SIG-M5 (cell line): ENCODE results near the gene COX8C.
A peak's percentile ranks its signal among the peaks of the same experiment; 100 is the strongest.
"Not testable (repeated sequence)": the region's sequence is repeated elsewhere in the genome, so short reads cannot be mapped to it uniquely, and the experiment has no call there.

Source experiments
- DNase-seq: peaks from one replicate; lab custom pipeline; 2025; lab: John Stamatoyannopoulos, UW

Gene COX8C

DNA sequence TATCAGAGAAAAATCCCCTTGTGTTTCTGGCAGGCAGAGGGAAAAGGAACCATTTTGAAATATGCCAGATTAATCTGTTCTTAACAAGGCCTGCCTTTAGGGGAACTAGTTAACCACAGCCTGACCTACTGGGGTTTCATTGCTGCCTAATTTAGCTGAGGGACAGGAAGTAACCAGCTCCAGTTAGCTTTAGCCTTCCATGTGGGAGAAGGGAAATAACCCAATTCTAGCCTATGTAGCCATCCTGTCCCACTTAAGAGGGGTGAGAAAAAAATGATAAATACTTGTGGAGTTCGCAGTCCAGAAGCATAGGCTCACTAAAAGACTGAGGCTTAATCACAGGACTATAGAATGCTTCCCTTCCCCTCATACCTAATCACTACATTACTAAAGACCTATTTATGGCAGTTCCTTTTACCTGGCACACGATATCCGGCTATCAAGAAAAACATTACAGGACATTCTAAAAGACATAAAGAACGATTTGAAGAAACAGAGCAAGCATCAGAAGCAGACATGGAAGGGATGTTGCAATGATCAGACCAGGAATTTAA is 22.8 kb downstream of the COX8C start:
- DNase-seq, result peak; percentile 45

GRCh38 chr14:93375673-93376156 is 28.7 kb downstream of the COX8C start:
- DNase-seq, result peak; percentile 29

DNA sequence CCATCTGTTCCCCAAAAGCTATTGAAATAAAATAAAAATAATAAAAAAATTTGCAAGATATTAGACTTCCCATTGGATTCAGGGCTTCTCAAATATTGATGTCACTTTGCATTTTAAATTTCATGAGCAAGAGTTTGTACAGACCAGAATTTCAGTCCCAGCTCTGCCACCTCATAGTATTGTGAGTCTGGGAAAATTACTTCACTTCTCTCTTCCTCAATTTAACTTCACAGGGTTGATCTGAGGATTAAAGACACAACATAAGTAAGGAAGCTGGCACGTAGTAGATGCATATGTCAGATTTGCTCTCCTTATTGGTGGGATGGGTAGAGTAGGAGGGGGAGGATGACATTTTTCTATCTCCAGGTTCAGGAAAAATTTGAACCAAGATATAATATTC is 32.8 kb downstream of the COX8C start:
- DNase-seq, result no peak

- DNase-seq, result no peak
Measured at GRCh38 chr14:93381644-93382043, 34.7 kb downstream of the COX8C start.

DNA sequence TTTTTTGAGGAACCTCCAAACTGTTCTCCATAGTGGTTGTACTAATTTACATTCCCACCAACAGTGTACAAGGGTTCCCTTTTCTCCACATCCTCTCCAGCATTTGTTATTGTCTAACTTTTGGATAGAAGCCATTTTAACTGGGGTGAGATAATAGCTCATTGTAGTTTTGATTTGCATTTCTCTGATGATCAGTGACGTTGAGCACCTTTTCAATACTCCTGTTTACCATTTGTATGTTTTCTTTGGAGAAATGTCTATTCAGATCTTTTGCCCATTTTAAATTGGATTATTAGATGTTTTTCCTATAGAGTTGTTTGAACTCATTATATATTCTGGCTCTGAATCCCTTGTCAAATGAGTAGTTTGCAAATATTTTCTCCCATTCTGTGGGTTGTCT is 37.3 kb downstream of the COX8C start:
- not testable (repeated sequence) for DNase-seq

- DNase-seq, result no peak
Measured at GRCh38 chr14:93395231-93395630, 48.2 kb downstream of the COX8C start.

DNA sequence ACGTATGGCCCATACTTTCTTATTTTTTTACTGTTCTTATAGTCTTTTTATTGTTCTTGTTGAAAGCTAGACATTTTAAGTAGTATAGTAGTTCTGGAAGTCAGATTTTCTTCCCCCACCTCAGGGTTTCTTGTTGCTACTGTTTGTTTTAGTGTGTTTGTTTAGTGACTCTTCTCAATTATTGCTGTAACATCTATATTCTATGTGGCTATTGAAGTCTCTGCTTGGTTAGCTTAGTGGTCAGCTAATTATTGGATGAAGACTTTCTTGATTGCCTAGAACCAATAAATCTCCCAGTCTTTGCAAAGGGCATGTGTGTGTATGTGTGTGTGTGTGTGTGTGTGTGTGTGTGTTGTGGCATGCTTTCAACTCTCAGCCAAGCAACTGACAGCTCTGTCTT is 49.5 kb downstream of the COX8C start:
- DNase-seq, result no peak
